GM21786 (cell line): Measurements from ENCODE around the gene SLX4IP.

Experiments
- ATAC-seq: cut with Tn5 transposase; IDR thresholded peaks from one replicate; pipeline ENCODE4 v1.9.1; 2021; ENCODE audit not compliant: unreplicated experiment

Gene SLX4IP

GRCh38 chr20:10490706-10491105 is 55.6 kb downstream of the SLX4IP start:
- no peak for ATAC-seq

GRCh38 chr20:10492065-10492464 is 57.0 kb downstream of the SLX4IP start:
- ATAC-seq: no peak

GRCh38 chr20:10492844-10493243 is 57.7 kb downstream of the SLX4IP start:
- ATAC-seq: no peak

GRCh38 chr20:10495173-10495572 is 60.1 kb downstream of the SLX4IP start:
- ATAC-seq: no peak

DNA sequence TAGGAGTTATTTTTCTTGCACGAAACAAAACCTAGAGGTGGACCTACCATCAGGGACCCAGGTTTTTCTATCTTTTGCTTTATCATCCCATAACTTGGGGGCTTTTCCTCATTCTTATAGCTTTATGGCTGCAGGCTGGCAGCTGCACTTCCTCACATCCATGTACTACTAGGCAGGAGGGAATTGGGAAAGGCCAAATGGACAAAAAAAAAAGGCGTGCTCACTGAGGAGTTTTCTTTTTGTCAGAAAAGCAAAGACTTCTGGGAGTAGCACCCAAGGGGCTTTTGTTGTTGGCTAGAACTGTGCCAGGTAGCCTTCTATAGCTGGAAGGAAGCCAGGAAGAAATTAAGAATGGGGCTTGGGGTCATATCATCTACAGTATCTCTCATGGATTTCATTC is 61.4 kb downstream of the SLX4IP start:
- no peak for ATAC-seq

DNA sequence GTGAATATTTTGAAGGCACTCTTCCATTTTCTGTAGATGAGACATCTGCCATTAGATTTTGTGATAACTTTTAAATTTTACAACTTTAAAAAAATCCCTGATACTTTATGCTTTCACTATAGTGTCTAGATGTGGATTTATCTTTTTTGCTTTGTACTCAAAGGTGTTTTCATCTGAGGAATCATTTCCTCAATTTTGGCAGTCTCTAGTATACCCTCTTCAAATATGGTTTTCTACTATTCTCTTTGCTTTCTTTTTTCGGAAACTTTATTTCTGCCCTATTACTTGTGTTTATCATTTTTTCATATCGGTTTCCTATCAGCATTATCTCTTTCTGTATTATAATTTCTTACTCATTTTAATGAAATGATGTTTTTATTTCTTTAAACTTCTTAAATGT is 62.2 kb downstream of the SLX4IP start:
- ATAC-seq: no peak

GRCh38 chr20:10497791-10498190 is 62.7 kb downstream of the SLX4IP start:
- no peak for ATAC-seq

- ATAC-seq: no peak
Observed at GRCh38 chr20:10498200-10498599, 63.1 kb downstream of the SLX4IP start.

- ATAC-seq: no peak
Observed at GRCh38 chr20:10501402-10501801, 66.3 kb downstream of the SLX4IP start.

- no peak for ATAC-seq
Observed at GRCh38 chr20:10502098-10502526, 67.0 kb downstream of the SLX4IP start.

DNA sequence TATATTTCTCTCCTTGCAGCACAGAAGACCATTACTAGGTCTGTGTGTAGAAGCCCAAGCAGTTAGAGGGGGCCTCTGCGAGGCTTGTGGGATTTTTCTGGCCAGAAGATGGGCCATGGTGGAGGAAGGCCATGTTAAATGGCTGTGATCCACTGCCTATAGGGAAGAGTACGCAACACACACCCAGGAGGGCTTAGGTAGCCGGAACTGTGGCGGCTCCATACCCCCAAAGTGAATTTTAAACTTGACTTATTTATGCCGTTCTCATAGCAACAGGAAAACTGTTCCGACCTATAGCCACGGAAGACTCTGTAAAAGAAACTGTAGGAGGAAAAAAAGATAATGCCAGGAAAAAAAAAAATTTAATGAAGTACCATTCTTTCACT is 69.5 kb downstream of the SLX4IP start:
- no peak for ATAC-seq

DNA sequence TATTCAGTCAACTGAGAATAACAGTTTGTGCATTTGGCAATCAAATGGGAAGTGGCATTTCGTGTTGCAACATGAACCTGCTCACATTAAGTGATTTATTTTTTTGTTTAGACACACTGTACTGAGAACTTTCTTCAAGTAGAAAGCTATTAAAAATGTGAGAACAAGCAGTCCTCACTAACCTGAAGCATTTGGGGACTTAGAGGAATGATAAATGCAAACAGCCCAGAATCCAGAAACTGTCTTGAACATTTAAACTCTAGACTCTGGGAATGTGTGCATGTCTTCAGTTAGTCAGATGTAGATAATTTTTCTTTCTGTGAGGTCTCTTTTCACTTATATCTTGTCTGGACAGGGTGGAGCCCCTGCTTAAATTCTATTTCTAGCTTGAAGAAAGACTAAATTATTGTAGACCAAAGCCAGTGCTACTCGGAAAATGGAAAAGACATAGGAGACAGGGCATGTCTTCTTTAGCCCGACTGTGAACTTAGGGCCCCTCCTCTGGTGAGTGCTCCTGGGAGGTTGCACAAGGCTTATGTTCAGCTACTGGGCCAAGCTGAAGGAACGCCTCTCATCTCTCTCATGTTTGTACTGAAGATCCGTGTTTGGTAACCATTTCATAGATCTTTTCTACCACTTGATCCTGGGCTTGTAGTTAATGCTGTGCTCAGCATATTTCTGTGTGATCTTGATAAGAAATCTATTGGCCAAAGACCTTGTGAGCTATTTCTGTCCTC is 70.1 kb downstream of the SLX4IP start:
- no peak for ATAC-seq

GRCh38 chr20:10505827-10506226 is 70.7 kb downstream of the SLX4IP start:
- ATAC-seq: no peak

GRCh38 chr20:10507052-10507451 is 71.9 kb downstream of the SLX4IP start:
- ATAC-seq: no peak

DNA sequence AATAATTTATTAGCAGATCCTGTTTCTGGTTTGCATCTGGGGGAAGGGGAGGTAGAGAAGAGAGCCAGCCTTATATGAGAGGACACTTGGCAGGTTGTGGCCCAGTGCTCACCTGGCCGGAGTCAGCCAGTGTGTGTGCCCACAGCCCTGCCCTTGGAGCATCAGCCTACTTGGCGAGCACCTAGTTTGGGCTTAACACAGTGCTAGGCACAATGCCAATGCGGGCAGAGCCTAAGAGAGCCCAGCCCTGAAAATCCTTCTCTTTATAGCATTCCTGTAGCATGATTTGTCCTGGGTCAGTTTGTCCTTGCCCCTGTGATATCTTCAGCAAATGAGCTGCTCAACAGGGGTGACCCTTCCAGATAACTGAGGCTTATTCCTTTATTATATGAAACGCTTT is 73.0 kb downstream of the SLX4IP start:
- no peak for ATAC-seq

DNA sequence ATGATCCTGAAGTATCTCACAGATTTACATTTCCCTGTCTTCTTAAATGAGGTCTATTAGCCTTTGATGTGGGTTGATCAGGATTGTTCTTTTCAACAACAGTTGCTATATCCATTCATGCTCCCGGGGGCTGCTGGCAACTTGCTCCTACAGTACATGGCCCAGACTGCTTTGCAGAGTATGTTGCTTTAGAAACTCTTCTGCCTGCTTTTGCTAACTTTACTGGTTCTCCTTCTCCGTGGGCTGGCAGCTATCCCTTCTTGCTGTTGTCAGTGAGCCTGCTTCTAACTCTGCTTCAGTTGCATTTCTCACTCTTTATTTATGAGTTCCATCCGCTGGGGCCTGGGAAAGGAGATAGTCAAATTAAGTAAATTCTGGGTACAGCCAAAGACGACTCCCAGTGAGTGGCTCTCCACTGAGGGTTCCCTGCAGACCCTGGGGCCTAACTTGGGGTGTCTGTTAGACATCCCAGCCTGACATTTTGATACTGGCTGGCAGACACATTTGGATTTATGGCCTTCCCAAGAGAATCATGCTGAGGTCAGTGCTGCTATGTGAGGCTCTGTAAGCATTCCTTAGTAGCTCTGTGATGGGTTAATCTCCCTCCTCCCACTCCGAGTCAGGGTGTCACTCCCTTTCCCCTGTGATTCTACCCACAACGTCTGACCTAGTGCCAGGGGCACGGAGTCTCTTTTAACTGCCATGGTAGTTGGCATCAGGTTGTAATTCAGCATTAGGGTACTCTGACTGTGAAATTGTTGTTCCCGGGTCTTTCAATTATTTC is 73.6 kb downstream of the SLX4IP start:
- ATAC-seq: no peak

DNA sequence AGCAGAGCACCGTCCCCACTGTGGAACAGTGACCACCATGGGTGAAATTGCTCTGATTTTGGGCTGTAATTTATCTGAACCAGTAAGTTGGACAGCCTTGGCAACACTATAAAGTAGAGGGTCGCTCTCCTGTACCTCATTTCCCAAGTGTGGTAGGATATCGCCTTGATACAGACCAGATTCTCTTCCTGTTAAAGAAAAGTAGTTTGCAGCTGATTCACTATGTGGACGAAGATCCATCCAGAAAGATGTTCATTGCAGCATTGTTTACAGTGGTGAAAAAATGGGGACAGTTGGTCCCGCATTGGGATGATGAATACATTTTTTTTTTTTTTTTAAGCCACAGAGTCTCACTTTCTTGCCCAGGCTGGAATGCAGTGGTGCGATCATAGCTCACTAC is 74.3 kb downstream of the SLX4IP start:
- ATAC-seq: no peak

GRCh38 chr20:10510216-10510615 is 75.1 kb downstream of the SLX4IP start:
- no peak for ATAC-seq

DNA sequence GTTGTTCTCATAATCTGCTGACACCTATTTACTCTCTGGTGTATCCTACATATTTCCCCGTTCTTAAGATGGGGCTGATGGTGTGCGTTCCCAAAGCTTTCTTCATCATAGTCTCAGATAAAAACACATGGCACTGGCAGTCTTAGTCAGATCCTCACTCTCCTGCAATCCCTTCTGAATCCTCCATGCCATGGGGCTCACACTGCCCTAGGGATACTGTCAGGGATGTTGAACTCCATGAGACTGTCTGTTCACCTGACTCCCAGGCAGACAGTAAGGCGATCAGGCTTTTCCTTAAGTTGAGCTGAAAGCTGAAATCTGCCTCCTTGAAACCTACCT is 76.0 kb downstream of the SLX4IP start:
- no peak for ATAC-seq

GRCh38 chr20:10511509-10512251 is 76.6 kb downstream of the SLX4IP start:
- peak; percentile 98 for ATAC-seq

- ATAC-seq: no peak
Observed at GRCh38 chr20:10513061-10513460, 78.0 kb downstream of the SLX4IP start.
